ENCODE measurements around the gene VAT1.
"Not testable (repeated sequence)": the region's sequence is repeated elsewhere in the genome, so short reads cannot be mapped to it uniquely, and the experiment has no call there.

VAT1 gene

GRCh38 chr17:43006639-43007551 lies 15.3 kb downstream of the VAT1 start, which contains the start of gene IFI35:
TSS of gene IFI35 (plus strand) at chr17:43006784. CDS start at chr17:43006948, 164 bp downstream.
- DNase-seq (ENCODE audit: low read depth): peak; percentile 66

GRCh38 chr17:43003542-43004172 lies 18.5 kb downstream of the VAT1 start:
- no peak for DNase-seq (ENCODE audit: low read depth)

DNA sequence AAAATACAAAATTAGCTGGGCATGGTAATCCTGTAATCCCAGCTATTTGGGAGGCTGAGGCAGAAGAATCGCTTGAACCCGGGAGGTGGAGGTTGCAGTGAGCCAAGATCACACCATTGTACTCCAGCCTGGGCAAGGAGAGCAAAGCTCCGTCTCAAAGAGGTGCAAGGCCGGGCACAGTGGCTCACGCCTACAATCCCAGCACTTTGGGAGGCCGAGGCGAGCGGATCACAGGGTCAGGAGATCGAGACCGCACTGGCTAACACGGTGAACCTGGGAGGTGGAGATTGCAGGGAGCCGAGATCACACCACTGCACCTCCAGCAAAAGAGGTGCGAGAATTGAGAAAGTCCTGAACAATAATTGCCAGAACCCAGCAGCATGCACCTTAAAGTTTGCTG lies 21.3 kb downstream of the VAT1 start:
- DNase-seq (ENCODE audit: low read depth): not testable (repeated sequence)

- no peak for DNase-seq (ENCODE audit: low read depth)
Observed at GRCh38 chr17:42999003-42999525, 23.1 kb downstream of the VAT1 start.

DNA sequence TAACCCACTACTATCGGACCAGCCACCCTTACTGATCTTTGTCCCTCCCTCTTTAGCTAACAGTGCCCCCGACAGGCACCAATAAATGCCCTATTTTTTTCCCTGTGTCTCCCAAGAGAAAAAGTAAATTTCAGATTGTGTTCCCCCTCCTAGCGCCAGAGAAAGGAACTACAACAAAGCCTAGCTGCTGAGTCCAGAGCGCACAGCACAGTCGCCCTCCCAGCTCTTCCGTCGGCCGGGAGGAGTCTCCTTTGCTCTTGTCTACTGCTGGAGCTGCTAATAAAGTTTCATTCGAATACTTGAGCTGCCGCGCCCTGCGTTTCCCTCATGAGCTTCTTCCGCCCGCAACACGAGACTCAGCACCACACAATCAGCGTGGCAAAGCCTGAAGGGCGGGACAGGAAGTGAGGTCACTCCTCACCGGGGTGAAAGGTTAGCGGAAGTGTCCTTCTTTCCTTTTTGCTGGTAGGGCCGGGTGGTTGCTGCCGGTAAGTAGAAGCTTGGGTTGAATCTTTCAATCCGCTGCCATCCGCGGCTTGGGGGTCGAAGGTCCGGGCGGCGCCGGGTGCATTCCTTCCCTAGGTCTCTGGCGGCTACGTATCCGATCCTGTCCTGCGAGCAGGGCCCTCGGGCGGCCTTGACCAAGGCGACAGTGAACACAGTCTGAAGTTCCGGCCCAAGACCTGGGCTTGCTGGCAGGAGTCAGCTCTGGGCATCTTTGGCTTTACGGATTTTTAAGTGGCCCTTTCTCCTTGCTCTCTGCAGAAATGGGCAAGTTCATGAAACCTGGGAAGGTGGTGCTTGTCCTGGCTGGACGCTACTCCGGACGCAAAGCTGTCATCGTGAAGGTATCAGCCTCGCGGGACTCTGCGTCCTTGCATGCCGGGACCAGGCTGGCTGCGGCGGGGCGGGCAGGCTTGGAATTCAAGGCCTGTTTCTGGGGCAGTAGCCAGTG lies 23.9 kb downstream of the VAT1 start, which contains the start of gene RPL27:
TSS of gene RPL27 (plus strand) at position 436 of the 955 bp plus-strand sequence. CDS start at position 768, 332 bp downstream.
- peak; percentile 97 for DNase-seq (ENCODE audit: low read depth)

GRCh38 chr17:42997390-42997983 lies 24.7 kb downstream of the VAT1 start:
- DNase-seq (ENCODE audit: low read depth): no peak

DNA sequence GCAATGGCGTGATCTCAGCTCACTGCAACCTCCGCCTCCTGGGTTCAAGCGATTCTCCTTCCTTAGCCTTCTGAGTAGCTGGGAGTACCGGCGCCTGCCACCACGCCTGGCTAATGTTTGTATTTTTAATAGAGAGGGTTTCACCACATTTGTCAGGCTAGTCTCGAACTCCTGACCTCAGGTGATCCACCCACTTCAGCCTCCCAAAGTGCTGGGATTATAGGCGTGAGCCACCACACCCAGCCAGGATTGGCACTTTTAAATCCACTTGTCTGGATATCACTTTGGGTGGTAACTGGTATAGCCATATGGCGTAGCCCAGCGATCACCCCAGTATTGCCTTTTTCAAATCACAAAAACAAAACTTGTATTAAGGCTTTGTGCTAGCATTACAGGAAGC lies 28.3 kb downstream of the VAT1 start:
- DNase-seq (ENCODE audit: low read depth): not testable (repeated sequence)

GRCh38 chr17:42992872-42993271 lies 29.3 kb downstream of the VAT1 start:
- DNase-seq (ENCODE audit: low read depth): no peak

DNA sequence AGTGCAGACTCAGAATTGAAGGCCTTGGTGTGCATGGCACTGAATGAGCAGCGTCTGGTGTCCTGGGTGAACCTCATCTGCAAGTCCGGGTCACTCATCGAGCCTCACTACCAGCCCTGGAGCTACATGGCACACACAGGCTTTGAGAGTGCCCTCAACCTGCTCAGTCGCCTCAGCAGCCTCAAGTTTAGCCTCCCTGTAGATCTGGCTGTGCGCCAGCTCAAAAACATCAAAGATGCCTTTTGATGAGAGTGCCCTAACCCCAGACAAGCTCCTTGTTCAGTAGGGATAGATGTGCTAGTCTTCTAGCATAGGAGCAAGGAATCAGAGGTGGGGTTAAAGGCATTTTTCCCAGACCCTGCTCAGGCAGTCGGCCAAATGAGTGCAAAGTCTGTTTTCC lies 30.7 kb downstream of the VAT1 start:
- no peak for DNase-seq (ENCODE audit: low read depth)

DNA sequence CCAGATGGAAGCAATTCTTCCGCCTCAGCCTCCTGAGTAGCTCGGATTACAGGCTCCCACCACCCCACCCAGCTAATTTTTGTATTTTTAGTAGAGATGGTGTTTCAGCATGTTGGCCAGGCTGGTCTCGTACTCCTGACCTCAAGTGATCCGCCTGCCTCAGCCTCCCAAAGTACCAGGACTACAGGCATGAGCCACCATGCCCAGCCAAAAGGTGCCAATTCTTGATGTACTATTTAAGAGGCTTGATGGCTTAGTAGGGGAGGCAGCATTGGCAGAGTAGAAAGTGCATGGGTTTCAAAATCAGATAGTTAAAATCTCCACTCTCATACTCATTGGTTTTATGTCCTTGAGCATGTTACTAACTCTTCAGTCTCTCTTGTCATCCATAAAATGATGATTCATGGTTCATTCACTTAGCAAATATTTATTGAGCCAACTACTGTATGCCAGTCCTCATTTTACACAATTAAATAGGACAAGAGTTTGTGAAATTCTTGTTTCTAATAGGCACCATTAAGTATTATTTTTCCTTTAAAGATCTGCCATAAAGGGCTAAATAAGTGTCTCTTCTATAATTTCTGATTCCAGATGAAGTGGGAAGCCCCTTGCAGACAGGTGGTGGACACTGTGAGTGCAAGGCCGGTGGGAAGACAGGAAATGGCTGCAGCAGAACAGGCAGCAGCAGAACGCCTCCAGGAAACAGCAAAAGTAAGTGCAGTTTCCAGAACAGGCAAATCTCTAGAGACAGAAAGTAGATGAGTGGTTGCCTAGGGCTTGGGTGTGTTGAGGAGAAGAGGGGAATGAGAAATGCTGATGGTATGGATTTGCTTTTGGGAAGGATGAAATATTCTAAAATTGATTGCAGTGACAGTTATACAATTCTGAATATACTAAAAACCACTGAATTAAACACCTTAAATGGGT lies 32.2 kb downstream of the VAT1 start:
- DNase-seq (ENCODE audit: low read depth): no peak

- DNase-seq (ENCODE audit: low read depth): no peak
Observed at GRCh38 chr17:42989141-42989540, 33.0 kb downstream of the VAT1 start.

GRCh38 chr17:42985225-42985624 lies 37.0 kb downstream of the VAT1 start:
- no peak for DNase-seq (ENCODE audit: low read depth)

DNA sequence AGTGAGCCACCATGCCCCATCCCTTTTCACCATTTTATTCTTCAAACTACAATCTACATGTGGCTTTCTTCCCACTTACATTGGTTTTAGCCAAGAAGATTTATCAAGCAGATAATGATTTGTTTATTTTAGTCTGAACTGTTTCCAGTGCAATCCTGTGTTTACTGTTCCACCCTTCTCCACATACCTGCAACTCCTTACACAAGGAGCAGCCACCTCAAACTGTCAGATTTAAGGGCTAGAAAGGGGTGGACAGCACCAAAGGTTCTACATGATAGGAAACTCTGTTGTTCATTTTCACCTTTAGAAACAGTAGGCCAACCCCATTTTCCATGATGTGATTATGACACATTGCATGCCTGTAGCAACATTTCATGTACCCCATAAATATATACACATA lies 39.9 kb downstream of the VAT1 start:
- no peak for DNase-seq (ENCODE audit: low read depth)

DNA sequence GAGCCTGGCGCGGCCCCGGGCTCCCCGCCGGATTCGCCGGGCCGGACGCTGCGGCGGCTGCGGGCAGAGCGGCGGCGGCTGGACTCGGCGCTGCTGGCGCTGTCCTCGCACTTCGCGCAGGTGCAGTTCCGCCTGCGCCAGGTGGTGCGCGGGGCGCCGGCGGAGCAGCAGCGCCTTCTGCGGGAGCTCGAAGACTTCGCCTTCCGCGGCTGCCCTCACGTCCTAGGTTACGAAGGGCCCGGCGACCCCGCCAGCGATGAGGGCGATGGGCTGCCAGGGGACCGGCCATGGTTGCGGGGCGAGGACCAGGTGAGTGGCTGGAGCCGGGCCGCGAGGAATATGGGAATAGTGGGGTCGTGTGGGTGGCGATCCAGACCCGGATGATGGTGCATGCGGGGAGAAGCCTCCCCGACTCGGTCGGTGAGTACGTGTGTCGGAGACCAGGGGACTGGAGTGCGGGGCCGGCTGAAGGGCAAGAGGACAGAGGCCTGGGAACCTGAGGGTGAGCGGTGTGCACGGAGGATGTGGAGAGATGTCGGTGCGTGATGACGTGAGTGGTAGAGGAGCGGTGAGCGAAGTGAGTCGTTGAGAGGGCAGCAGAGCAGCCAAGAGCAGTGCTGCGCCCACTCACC lies 41.3 kb downstream of the VAT1 start:
- peak; percentile 8 for DNase-seq (ENCODE audit: low read depth)

DNA sequence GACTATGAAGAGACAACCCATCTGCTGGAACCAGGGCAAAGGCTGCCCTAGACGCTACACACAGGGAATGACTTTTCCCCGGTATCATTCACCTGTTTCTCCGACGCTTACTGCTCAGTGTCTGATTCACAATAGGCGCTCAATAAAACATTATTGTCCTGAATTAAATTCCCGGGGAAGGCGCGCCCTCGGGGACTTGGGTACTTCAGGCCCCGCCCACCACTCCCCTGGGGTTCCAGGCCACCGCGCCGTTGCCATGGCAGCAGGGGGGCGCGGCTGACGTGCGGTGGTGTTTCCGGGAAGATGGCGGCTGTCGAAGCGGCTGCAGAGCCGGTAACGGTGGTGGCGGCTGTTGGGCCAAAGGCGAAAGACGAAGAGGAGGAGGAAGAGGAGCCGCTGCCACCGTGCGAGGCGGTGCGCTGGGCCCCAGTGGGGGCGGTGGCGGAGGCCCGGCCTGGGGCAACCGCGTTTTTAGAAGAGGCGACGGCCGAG lies 41.9 kb downstream of the VAT1 start, which contains the start of gene RUNDC1:
TSS of gene RUNDC1 (plus strand) at position 292 of the 492 bp plus-strand sequence. CDS start at position 304, 12 bp downstream.
- DNase-seq (ENCODE audit: low read depth): peak; percentile 84

DNA sequence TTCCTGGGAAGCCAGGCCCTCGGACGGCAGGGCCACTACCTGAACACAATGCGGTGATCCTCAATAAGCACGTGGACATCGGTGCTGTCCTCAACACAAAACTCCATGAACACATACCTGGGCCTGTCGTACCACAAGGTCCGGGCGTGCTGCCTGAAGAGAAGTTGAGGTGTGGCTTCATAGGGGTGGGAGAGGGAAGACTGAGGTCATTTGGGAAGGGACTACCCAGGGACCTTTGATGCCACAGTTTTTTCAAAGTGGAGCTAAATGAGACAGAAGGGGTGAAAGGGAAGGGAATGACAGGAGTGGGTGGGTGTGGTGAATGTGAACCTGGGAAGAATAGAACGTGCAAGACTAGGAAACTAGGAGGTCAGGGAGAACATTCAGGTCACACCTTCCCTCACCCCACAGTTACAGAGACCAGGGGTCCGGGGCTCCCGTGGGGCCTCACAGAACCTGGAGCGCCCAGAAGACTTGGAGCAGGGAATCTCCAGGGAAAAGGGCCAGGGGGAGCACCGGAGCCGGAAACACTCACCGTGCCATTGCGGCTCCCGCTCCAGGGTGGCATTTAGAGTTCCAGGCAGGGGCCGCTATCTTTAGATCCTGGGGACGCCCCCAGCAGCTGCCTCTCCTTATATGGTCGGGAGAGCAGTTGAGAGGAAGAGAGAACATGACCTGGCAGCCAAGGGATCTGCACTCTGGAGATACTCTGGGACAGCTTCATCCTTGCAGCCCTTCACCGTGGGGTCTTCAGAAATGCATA lies 42.5 kb downstream of the VAT1 start, which contains the start of gene PTGES3L:
TSS of gene PTGES3L (minus strand) at position 570 of the 763 bp plus-strand sequence. CDS start at position 543, 27 bp downstream.
- peak; percentile 5 for DNase-seq (ENCODE audit: low read depth)

DNA sequence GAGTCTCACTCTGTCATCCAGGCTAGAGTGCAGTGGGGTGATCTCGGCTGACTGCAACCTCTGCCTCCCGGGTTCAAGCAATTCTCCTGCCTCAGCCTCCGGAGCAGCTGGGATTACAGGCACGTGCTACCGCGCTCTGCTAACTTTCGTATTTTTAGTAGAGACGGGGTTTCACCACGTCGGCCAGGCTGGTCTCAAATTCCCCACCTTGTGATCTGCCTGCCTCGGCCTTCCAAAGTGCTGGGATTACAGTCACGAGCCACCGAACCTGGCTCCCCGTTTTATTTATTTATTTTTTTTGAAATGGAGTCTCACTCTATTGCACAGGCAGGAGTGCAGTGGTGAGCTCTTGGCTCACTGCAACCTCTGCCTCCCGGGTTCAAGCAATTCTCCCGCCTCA lies 46.5 kb downstream of the VAT1 start:
- DNase-seq (ENCODE audit: low read depth): not testable (repeated sequence)

- no peak for DNase-seq (ENCODE audit: low read depth)
Observed at GRCh38 chr17:42975265-42975664, 46.9 kb downstream of the VAT1 start.

Measured in T-helper 22 cell (primary cell).